ENCODE results near the gene PWWP2B. TPM values are rescaled to one million over a fixed set of nuclear protein-coding genes. Genes with fewer than 3 reads are reported as not detected.

Gene PWWP2B
- total and polyA plus RNA-seq, 2 experiments from 2014 or later: 2.3 to 12.8 TPM

DNA sequence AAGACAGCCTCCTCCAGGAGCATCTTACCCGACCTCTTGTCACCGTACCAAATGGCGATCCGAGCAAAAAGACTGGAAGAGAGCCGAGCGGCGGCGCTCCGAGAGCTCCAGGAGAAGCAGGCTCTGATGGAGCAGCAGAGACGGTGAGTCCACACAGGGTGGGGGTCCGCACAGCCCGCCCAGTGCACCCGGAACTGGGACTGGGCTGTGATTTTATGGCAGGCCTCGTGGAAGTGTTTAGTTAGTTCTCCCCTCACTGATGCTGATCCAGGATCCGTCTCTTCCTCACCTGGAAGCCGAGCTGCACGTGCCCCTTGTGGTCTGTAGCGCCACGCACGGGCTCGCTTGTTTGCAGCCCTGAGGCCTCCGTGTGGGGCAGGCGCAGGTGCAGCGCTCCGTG, 45.4 kb upstream of the PWWP2B start:
- H3K4me3 ChIP-seq: no peak overlapping the region
- H3K4me1 Mint-ChIP-seq: peaks cover 9% of the 10 kb centered on the region
- ATAC-seq (peak; percentile 9; the same call in 1 of the 3 replicates), DNase-seq (ENCODE audit: low spot score) (no peak)
- H3K27ac Mint-ChIP-seq: no peak overlapping the region
- H3K27me3 Mint-ChIP-seq (ENCODE audit: insufficient read depth, low read depth, poor library complexity): peaks cover 15% of the 10 kb centered on the region
- no peaks in the 10 kb centered on the region for H3K9me3 Mint-ChIP-seq
- no peaks in the 10 kb centered on the region; the same call in 2 of the 3 replicates for H3K36me3 Mint-ChIP-seq (ENCODE audit: low read depth)
- H3K36me3 ChIP-seq (ENCODE audit: insufficient read depth): no peaks in the 10 kb centered on the region
- H3K27ac ChIP-seq (ENCODE audit: low read depth): no peak overlapping the region
- no peaks in the 10 kb centered on the region for H3K27me3 ChIP-seq (ENCODE audit: insufficient read depth)
- H4K20me1 ChIP-seq (replicated peaks; ENCODE audit: insufficient read depth): no peaks in the 10 kb centered on the region
- TF ChIP-seq, protein P1, sequence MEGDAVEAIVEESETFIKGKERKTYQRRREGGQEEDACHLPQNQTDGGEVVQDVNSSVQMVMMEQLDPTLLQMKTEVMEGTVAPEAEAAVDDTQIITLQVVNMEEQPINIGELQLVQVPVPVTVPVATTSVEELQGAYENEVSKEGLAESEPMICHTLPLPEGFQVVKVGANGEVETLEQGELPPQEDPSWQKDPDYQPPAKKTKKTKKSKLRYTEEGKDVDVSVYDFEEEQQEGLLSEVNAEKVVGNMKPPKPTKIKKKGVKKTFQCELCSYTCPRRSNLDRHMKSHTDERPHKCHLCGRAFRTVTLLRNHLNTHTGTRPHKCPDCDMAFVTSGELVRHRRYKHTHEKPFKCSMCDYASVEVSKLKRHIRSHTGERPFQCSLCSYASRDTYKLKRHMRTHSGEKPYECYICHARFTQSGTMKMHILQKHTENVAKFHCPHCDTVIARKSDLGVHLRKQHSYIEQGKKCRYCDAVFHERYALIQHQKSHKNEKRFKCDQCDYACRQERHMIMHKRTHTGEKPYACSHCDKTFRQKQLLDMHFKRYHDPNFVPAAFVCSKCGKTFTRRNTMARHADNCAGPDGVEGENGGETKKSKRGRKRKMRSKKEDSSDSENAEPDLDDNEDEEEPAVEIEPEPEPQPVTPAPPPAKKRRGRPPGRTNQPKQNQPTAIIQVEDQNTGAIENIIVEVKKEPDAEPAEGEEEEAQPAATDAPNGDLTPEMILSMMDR (conservative IDR thresholded peaks at IDR 0.05; ENCODE audit: low read depth in 2 of 2): no peak
- TF ChIP-seq ZNF331 (CRISPR knock-in tag; IDR thresholded peaks at IDR 0.05; ENCODE audit: low read depth) (no peak), NANOG (IDR thresholded peaks at IDR 0.05; ENCODE audit: borderline replicate concordance) (no peak), STAT1 (IDR thresholded peaks at IDR 0.05; ENCODE audit: unreplicated experiment) (no peak), CREB1 (CRISPR knock-in tag; IDR thresholded peaks at IDR 0.05; ENCODE audit: low read depth) (no peak), ZNF114 (CRISPR knock-in tag; IDR thresholded peaks at IDR 0.05) (no peak), EZH2phosphoT487 (IDR thresholded peaks at IDR 0.05; ENCODE audit: unreplicated experiment) (no peak), EZH2 (IDR thresholded peaks at IDR 0.05; ENCODE audit: low read depth, unreplicated experiment) (no peak), JUNB (IDR thresholded peaks at IDR 0.05; ENCODE audit: unreplicated experiment) (no peak), POLR2AphosphoS5 (IDR thresholded peaks at IDR 0.05; ENCODE audit: low read depth) (no peak)
- TF ChIP-seq, protein P2, sequence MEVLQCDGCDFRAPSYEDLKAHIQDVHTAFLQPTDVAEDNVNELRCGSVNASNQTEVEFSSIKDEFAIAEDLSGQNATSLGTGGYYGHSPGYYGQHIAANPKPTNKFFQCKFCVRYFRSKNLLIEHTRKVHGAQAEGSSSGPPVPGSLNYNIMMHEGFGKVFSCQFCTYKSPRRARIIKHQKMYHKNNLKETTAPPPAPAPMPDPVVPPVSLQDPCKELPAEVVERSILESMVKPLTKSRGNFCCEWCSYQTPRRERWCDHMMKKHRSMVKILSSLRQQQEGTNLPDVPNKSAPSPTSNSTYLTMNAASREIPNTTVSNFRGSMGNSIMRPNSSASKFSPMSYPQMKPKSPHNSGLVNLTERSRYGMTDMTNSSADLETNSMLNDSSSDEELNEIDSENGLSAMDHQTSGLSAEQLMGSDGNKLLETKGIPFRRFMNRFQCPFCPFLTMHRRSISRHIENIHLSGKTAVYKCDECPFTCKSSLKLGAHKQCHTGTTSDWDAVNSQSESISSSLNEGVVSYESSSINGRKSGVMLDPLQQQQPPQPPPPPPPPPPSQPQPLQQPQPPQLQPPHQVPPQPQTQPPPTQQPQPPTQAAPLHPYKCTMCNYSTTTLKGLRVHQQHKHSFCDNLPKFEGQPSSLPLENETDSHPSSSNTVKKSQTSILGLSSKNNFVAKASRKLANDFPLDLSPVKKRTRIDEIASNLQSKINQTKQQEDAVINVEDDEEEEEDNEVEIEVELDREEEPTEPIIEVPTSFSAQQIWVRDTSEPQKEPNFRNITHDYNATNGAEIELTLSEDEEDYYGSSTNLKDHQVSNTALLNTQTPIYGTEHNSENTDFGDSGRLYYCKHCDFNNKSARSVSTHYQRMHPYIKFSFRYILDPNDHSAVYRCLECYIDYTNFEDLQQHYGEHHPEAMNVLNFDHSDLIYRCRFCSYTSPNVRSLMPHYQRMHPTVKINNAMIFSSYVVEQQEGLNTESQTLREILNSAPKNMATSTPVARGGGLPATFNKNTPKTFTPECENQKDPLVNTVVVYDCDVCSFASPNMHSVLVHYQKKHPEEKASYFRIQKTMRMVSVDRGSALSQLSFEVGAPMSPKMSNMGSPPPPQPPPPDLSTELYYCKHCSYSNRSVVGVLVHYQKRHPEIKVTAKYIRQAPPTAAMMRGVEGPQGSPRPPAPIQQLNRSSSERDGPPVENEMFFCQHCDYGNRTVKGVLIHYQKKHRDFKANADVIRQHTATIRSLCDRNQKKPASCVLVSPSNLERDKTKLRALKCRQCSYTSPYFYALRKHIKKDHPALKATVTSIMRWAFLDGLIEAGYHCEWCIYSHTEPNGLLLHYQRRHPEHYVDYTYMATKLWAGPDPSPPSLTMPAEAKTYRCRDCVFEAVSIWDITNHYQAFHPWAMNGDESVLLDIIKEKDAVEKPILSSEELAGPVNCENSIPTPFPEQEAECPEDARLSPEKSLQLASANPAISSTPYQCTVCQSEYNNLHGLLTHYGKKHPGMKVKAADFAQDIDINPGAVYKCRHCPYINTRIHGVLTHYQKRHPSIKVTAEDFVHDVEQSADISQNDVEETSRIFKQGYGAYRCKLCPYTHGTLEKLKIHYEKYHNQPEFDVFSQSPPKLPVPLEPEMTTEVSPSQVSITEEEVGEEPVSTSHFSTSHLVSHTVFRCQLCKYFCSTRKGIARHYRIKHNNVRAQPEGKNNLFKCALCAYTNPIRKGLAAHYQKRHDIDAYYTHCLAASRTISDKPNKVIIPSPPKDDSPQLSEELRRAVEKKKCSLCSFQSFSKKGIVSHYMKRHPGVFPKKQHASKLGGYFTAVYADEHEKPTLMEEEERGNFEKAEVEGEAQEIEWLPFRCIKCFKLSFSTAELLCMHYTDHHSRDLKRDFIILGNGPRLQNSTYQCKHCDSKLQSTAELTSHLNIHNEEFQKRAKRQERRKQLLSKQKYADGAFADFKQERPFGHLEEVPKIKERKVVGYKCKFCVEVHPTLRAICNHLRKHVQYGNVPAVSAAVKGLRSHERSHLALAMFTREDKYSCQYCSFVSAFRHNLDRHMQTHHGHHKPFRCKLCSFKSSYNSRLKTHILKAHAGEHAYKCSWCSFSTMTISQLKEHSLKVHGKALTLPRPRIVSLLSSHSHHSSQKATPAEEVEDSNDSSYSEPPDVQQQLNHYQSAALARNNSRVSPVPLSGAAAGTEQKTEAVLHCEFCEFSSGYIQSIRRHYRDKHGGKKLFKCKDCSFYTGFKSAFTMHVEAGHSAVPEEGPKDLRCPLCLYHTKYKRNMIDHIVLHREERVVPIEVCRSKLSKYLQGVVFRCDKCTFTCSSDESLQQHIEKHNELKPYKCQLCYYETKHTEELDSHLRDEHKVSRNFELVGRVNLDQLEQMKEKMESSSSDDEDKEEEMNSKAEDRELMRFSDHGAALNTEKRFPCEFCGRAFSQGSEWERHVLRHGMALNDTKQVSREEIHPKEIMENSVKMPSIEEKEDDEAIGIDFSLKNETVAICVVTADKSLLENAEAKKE (CRISPR knock-in tag; IDR thresholded peaks at IDR 0.05): no peak
- TF ChIP-seq, protein P3, sequence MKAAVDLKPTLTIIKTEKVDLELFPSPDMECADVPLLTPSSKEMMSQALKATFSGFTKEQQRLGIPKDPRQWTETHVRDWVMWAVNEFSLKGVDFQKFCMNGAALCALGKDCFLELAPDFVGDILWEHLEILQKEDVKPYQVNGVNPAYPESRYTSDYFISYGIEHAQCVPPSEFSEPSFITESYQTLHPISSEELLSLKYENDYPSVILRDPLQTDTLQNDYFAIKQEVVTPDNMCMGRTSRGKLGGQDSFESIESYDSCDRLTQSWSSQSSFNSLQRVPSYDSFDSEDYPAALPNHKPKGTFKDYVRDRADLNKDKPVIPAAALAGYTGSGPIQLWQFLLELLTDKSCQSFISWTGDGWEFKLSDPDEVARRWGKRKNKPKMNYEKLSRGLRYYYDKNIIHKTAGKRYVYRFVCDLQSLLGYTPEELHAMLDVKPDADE (IDR thresholded peaks at IDR 0.05): no peak
- TF ChIP-seq, protein P4, sequence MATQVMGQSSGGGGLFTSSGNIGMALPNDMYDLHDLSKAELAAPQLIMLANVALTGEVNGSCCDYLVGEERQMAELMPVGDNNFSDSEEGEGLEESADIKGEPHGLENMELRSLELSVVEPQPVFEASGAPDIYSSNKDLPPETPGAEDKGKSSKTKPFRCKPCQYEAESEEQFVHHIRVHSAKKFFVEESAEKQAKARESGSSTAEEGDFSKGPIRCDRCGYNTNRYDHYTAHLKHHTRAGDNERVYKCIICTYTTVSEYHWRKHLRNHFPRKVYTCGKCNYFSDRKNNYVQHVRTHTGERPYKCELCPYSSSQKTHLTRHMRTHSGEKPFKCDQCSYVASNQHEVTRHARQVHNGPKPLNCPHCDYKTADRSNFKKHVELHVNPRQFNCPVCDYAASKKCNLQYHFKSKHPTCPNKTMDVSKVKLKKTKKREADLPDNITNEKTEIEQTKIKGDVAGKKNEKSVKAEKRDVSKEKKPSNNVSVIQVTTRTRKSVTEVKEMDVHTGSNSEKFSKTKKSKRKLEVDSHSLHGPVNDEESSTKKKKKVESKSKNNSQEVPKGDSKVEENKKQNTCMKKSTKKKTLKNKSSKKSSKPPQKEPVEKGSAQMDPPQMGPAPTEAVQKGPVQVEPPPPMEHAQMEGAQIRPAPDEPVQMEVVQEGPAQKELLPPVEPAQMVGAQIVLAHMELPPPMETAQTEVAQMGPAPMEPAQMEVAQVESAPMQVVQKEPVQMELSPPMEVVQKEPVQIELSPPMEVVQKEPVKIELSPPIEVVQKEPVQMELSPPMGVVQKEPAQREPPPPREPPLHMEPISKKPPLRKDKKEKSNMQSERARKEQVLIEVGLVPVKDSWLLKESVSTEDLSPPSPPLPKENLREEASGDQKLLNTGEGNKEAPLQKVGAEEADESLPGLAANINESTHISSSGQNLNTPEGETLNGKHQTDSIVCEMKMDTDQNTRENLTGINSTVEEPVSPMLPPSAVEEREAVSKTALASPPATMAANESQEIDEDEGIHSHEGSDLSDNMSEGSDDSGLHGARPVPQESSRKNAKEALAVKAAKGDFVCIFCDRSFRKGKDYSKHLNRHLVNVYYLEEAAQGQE (IDR thresholded peaks at IDR 0.05; ENCODE audit: unreplicated experiment): no peak
- no peaks in the 10 kb centered on the region for H3K79me2 ChIP-seq (replicated peaks; ENCODE audit: insufficient read depth)
- H3K9me2 ChIP-seq (ENCODE audit: insufficient read depth): no peaks in the 10 kb centered on the region
- H3F3A ChIP-seq (replicated peaks; ENCODE audit: low read depth): no peaks in the 10 kb centered on the region
- no peak overlapping the region for H2AFZ ChIP-seq
- no peaks in the 10 kb centered on the region for H3K4me1 ChIP-seq (ENCODE audit: insufficient read depth)
- H3K4me2 ChIP-seq: no peak overlapping the region
- H3K4me3 Mint-ChIP-seq: no peak overlapping the region; the same call in 2 of the 3 replicates
